Vagina (tissue), 2 donors: Measurements from ENCODE around the gene PDYN.

Experiments used
- POLR2AphosphoS5 ChIP-seq, 2 donors: sonication (generic); formaldehyde crosslinking; IDR thresholded peaks; one replicate each; pipeline ENCODE4 v1.9.0; 2017; ENCODE audit warnings: antibody characterized with exemption in 2 of 2, mild to moderate bottlenecking in 2 of 2, low read depth in 1 of 2; ENCODE audit not compliant: insufficient read depth in 1 of 2
- TF ChIP-seq, protein P1 (sequence below), 3 experiments: fragments of 450-650 bp in 2 of 3; fragments of 200-600 bp in 1 of 3; sonication (generic) in 1 of 3; IDR thresholded peaks; one replicate each; pipeline ENCODE4 v1.5.1; 2017 to 2019; ENCODE audit warnings: antibody characterized with exemption in 3 of 3, mild to moderate bottlenecking in 2 of 3, moderate library complexity in 2 of 3

DNA sequence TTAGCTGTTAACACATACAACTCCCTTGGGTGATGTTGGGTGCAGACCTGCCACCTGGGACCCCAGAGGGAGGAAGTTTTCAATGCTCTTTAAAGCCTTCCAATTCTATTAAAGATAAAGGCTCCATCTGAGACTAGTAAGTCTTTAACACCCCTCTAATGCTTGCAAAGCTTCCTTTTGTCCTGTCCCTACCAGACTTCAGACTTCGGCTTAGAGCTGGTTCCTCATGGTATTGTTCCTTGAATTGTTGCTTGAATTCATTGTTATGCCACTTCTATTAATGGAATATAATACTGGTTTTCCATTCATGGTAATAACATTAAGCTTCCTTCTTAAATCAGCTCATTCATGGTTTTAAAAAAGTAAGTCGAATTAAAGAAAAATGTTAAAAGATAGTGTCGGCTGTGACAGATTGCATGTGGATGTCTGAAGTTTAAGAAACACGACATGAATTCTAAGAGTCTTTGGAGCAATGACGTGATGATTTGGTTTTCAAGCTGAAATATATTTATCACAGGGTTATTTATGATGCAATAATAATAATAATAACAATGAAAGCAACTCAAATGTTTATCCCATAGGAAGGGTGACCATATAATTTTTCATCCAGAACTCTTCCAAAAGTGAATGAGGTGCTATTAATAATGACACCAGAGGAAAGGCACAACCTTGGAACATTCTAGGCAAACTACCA lies 21.8 kb downstream of the PDYN start:
- no peak for TF ChIP-seq POLR2AphosphoS5 (IDR thresholded peaks at IDR 0.05; ENCODE audit: insufficient read depth in 1 of 2, low read depth in 1 of 2)
- TF ChIP-seq, protein P1, sequence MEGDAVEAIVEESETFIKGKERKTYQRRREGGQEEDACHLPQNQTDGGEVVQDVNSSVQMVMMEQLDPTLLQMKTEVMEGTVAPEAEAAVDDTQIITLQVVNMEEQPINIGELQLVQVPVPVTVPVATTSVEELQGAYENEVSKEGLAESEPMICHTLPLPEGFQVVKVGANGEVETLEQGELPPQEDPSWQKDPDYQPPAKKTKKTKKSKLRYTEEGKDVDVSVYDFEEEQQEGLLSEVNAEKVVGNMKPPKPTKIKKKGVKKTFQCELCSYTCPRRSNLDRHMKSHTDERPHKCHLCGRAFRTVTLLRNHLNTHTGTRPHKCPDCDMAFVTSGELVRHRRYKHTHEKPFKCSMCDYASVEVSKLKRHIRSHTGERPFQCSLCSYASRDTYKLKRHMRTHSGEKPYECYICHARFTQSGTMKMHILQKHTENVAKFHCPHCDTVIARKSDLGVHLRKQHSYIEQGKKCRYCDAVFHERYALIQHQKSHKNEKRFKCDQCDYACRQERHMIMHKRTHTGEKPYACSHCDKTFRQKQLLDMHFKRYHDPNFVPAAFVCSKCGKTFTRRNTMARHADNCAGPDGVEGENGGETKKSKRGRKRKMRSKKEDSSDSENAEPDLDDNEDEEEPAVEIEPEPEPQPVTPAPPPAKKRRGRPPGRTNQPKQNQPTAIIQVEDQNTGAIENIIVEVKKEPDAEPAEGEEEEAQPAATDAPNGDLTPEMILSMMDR (IDR thresholded peaks at IDR 0.05) = no peak
